SH-SY5Y (cell line): ENCODE results near the gene SDK1.

Experiments used
- GATA2 ChIP-seq: IDR thresholded peaks from 2 replicates; pipeline ENCODE4 v1.6.1; 2011; ENCODE audit warnings: mild to moderate bottlenecking, low read depth, low read length
- GATA3 ChIP-seq: IDR thresholded peaks from 2 replicates; pipeline ENCODE4 v1.6.1; 2011; ENCODE audit warnings: low read depth, mild to moderate bottlenecking, low read length, moderate library complexity

SDK1 gene

DNA sequence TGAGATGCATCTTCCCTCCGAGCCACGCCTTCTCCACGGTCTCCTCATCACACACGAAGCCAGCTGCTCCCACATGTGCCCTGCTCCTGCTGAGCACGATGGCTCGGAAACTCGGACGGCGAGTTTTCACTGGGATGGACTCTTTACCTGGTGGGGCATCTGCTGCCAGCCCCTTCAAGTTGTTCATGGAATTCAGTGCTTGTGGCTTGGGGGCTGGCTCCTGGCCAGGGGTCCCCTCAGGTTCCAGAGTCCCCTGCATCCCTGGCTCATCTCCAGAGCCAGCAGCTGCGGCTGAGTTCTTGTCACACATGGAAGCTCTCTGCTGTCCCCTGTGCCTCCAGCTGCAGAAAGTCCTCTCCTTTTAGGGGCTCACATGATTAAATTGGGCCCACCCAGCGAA is 654.0 kb downstream of the SDK1 start:
- TF ChIP-seq GATA3 (no peak), GATA2 (no peak)

DNA sequence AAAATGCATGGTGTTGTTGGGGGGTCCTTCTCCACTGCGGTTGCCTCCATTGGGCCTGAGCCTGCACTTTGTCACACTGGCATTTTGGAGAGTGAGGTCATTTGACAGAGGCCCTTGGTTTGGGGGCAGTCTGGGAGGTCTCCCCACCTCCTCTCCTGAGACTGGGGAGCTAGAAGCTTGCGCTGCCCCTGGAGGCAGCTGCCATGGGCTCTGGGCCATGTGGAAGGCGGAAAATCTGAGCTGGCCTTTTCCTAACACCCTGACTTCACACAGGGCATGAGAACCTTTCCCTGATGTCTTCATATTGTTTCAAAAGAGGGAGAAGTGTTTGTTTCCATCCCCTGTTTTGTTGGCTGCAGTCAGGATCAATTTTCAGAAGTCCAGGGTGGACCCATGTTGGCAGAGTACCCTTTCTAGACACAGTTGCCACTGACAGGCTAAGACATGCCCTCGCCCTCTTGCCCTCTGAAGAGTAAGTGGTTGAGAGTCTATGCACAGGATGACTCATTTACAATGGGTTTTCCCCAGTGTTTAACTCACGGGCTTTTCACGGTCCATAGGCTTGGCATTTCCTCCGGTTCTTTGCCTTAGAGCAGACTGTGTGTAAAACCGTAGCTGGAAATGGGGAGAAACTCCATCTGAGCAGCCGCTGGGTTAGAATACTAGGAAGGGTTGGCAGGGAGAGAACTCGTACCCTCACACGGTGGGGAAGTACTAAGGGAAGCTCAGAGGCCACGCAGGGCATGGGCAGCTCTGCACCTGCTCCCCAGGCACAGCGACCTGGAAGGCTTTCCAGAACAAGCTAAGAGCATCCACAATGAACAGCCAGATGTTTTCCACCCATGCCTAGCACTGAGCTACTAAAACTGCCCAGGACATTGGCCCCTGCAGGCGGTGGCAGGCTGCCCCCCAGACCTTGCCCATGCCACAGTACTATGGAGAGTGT is 655.0 kb downstream of the SDK1 start:
- TF ChIP-seq GATA2 (no peak), GATA3 (no peak)

DNA sequence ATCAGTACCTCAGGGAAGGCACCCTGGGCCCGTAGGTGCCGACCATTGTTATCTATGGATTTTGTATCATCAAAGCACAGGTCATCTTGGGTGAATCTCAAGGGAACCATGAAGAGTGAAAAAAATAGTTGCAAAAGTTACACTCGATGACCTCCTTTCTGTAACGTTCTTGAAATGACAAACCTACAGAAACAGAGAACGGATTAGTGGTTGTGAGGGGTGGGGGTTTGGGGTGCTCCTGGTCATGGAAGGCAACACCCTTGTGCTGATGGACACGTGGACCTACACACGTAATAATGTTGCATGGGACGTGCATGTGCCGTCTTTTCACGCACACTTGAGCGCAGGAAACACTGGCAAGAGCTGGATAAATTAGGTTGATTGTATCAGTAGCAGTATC is 655.9 kb downstream of the SDK1 start:
- TF ChIP-seq GATA3 (no peak), GATA2 (no peak)

DNA sequence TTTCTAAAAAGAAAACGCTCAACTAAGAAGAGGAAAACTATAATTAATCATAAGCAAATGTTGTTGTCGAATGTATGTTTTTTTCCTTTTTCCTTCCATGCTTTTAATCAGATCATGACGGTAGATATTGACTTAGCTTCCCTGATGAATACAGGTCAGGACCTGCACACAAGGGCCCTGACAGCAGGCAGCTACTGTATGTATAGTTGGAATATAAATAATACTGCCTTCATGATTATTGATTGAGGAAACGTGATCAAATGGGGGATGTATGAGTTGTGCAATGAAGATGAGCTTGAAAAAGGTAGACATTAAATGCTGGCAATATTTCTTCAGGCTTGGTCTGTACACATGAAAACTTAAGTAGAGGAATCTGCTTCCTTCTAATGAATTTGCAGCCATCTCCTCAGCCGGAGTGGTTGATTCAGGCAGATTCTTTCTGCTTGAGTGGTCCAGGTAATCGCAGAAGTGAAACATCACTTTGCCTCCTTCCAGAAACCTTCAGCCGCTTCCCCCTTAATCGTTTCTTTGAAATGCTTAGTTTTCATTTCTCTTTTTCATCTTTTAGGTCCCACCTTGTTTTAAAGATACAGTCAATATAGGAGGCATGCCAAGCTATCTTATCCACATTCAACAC is 656.5 kb downstream of the SDK1 start:
- TF ChIP-seq GATA2 (no peak), GATA3 (no peak)

DNA sequence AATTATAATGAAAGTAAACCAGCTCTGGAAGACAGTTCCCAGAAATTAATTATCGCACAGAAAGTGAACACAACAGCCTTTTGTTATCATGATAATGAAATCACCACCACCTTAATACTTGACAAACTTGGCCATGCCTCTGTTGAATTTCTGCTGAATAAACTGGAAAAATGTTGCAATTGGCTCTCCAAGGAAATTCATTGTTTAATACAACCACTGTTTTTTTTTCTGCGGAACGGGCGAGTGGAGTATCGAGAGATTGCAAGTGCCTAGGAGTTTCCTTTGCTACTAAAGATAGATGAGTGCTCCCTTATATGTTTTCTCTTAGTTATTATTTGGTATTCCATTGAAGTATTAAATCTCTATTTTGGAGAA is 657.0 kb downstream of the SDK1 start:
- TF ChIP-seq GATA3 (no peak), GATA2 (no peak)

DNA sequence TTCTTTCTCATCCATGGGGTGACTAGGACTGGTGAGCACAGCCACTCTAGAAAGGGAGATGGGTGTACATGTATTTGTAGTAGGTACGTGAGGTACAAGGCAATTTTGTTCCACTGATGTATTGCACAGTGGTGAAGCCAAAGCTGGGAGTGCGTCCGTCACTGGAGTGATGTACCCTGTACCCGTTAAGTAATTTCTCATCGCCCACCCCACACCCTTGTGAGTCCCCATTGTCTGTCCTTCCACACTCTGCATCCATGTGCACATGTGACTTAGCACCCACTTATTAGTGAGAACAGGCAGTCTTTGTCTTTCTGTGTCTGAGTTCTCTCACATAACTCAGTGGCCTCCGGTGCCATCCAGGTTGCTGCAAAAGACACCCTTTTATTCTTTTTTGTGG is 658.3 kb downstream of the SDK1 start:
- TF ChIP-seq GATA2 (no peak), GATA3 (no peak)

DNA sequence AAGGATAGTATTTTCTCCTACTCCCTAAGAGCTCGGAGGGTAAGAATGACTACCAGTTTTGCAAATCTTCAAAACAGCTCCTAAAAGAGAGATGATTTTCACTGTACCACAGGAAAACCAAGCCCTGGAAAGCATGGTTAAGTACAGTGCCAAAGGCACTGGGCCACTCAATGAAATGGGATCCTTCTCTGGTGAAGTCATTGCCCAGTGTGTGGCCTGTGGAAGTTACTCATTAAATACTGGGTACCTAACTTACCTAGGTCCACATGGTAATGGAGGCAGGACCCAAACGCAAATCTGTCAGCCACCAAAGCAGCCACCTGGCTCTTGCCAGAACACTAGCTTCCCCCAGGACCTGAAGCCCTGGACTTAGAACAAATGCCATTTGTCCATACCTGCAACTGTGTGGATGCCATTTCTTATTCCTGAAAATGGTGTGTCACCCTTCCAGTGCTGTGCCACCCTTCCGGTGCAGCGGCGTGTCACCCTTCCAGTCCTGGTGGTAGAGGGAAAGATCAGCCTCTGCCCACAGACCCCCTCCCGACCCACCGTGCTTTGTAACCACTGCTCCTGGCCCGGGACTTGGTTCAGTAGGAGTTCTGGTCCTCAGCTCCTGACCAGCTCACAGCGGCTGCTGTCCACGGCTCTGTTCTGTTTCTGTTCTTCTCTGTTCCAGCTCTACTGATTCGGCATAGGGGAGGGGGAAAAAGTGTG is 659.2 kb downstream of the SDK1 start:
- TF ChIP-seq GATA2 (no peak), GATA3 (no peak)

DNA sequence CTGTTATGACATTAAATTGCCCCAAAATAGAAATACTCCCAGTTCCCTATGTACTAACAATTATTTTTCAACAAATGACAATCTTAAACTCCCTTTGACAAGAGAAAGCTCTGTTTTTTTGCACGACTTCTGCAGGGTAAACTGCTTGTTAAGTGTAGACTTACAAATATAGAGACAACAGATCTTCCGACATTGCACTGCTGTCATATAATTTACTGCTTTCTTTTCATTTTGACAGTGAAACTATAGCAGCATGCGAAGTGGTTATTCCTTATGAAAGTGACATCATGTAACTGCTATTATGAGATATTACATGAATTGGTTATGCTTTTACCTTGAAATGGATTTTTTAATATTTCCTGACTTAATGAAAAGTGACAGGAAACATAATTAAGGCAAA is 659.9 kb downstream of the SDK1 start:
- TF ChIP-seq GATA2 (no peak), GATA3 (no peak)

DNA sequence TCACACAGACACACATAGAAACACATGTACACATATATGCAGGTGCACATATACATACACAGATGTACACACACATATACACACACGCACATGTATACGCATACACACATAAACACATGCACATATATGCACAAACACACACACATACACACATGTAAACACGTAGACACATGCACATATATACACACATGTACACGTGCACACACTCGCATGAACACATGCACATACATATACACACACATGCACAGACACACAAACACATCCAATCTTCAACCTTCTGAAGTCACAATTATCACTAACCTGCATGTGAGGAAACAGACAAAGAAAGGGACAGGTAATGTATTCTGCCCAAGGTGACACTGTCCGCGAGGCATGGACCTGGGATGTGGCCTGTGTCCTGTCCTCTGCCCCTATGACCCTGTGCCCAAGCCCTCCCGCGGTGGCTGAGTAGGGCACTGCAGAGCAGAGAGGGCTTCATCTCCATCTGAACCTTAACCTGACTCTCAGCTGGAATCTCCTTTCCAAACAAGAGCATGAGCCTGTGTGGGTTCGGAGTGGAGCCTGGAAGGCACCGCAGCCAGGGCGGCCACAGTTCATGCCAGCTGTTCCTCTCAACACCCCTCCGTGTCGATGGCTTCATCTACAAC is 660.9 kb downstream of the SDK1 start:
- TF ChIP-seq GATA2 (no peak), GATA3 (no peak)

DNA sequence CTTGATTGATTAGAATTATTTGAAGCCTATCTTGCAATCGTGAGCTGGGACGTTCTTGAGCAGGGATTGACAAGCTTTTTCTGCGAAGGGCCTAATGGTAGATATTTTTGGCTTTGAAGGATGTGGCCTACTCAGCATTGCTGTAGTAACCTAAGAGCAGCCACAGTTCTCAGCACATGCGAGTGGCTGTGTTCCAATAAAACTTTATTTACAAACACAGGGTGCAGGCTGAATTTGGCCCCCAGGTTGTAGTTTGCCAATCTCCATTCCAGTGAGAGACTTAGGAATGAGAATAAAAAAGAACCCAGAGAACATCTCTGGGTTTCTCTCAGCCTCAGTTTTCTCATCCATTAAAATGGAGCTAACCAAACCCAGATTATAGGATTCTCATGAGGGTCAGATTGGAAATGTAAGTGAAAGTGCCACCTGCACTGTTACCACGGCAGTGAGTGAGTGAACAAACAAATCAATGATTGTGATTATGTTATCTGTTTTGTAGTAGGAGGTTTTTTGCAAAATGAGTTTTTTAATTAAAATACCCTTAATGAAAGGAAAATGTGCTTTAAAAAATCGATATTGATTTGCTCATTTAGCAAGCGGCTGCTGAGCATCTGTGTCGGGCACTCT is 664.0 kb downstream of the SDK1 start:
- TF ChIP-seq GATA3: no peak
- TF ChIP-seq GATA2: no peak

DNA sequence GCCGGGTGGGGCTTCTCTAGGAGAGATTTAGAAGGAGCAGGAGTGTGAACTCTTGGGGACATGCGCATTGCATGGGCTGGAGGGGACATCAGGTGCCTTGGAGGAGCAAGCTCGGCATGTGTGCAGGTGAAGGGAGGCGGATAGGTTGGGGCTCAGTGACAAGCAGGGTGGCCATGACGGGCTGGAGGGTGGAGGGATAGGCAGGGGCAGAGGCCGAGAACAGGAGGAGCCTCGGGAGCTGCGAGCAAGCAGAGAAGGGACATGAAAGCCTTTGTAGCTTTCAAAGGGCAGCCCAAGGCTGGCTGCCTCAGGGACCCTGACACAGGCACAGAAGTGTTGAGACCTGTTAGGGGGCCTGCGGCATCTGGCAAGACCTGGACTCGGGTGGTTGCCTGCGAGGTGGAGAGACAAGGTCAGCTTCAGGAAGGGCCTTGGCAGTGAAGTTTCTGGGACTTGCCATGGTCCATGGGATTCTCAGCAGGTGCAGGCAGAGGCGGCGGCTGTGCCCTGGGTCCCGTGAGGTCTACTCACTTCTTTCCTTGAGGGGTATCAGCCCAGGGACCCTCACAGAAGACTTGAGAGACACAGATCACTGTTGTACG is 664.8 kb downstream of the SDK1 start:
- no peak for TF ChIP-seq GATA3
- no peak for TF ChIP-seq GATA2

DNA sequence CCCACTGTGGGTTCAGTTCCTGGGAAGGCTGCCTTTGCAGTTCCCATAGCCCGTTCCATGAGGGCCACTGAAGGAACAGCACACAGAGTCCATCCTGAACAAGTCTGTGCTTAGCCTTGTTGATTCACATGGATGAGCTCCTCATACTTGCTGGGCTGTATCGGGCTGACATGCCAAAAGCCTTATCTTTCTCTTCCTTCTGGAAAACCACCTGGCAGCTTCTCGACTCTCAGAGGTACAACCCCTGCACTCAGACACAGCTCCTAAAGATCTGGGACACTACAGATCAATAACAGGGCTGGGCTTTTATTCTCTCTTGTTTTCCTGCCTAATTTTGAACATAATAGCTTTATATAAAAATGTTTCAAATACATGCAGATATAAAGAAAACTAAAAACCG is 667.2 kb downstream of the SDK1 start:
- no peak for TF ChIP-seq GATA3
- TF ChIP-seq GATA2: no peak

DNA sequence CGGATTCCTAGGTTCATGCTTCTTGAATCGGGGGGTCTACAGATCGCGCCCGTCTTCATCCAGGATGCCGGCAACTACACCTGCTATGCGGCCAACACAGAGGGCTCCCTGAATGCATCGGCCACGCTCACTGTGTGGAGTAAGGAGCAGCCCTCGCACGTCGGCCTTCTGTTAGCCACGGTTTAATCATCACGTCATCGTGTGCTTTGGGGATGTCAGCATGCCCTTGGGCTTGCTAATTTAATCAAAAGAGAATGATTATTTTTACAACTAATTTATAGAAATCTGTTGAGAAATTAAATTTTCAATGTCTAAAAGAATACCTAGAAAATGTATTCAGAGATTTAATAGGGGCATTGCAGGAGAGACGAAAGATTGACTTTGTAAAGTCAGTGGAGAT is 668.2 kb downstream of the SDK1 start:
- TF ChIP-seq GATA2 (no peak), GATA3 (no peak)

DNA sequence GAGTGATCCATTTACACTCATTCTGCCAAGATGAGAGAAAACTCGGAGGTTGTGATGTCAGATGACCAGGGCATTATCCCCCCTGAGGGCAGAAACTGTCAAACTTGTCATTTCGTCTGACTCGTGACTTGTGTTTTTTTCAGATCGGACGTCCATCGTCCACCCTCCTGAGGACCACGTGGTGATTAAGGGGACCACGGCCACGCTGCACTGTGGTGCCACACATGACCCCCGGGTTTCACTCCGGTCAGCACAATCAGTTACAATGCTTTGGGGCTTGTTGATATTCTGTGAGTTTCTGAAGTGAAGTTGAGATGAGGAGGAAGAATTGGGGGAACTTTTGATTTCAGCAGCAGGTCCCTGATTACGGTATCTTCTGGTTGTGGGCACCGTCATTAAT is 670.3 kb downstream of the SDK1 start:
- TF ChIP-seq GATA3 (no peak), GATA2 (no peak)
